SU-DHL-6 (cell line): ENCODE measurements around the gene HMCES.

Source experiments
- H2AFZ ChIP-seq: fragments of 200-600 bp; sonication (generic); 2 replicates; pipeline ENCODE4 v1.6.1; 2014; ENCODE audit warnings: low read depth, mild to moderate bottlenecking, moderate library complexity, mixed read lengths, antibody characterized with exemption, low read length; ENCODE audit not compliant: severe bottlenecking
- H3F3A ChIP-seq: fragments of 200-600 bp; shearing (Covaris generic); 2 replicates; pipeline ENCODE4 v1.6.0; 2016; ENCODE audit warnings: antibody characterized with exemption, mild to moderate bottlenecking; ENCODE audit not compliant: insufficient read depth
- H3K27ac ChIP-seq: fragments of 200-600 bp; sonication (generic); 2 replicates; pipeline ENCODE4 v1.5.1; 2016; ENCODE audit warnings: low read depth, mild to moderate bottlenecking, low read length, moderate library complexity, mixed read lengths
- H3K27me3 ChIP-seq: fragments of 200-600 bp; sonication (generic), shearing (Covaris generic); 2 replicates; pipeline ENCODE4 v1.6.0; 2014; ENCODE audit warnings: mild to moderate bottlenecking, low read length
- H3K36me3 ChIP-seq: fragments of 200-600 bp; sonication (generic); 2 replicates; pipeline ENCODE4 v1.6.1; 2014; ENCODE audit warnings: mild to moderate bottlenecking, low read length, mixed read lengths
- H3K4me2 ChIP-seq: fragments of 300-600, 200-600 bp; shearing (Covaris generic), sonication (generic); 2 replicates; pipeline ENCODE4 v1.6.0; 2014; ENCODE audit warnings: low read length, low read depth, mild to moderate bottlenecking; ENCODE audit not compliant: poor library complexity, severe bottlenecking
- H3K4me3 ChIP-seq: fragments of 200-600 bp; sonication (generic); 2 replicates; pipeline ENCODE4 v1.5.1; 2014; ENCODE audit warnings: antibody characterized with exemption, low read length, mild to moderate bottlenecking, mixed read lengths; ENCODE audit not compliant: insufficient read depth, poor library complexity, severe bottlenecking
- H3K79me2 ChIP-seq: fragments of 200-600 bp; sonication (generic); 2 replicates; pipeline ENCODE4 v1.6.1; 2014; ENCODE audit warnings: mild to moderate bottlenecking, low read length, moderate library complexity; ENCODE audit not compliant: insufficient read depth
- H3K9ac ChIP-seq: fragments of 200-600 bp; sonication (generic); 2 replicates; pipeline ENCODE4 v1.7.0; 2014; ENCODE audit warnings: mild to moderate bottlenecking, low read length
- H3K9me2 ChIP-seq: fragments of 200-600 bp; sonication (generic); replicated peaks from 2 replicates; pipeline ENCODE4 v1.6.1; 2014; ENCODE audit warnings: low read length; ENCODE audit not compliant: insufficient read depth
- H3K9me3 ChIP-seq: fragments of 200-600 bp; sonication (generic); 2 replicates; pipeline ENCODE4 v1.6.1; 2014; ENCODE audit warnings: low read length, mixed read lengths; ENCODE audit not compliant: insufficient read depth
- H4K20me1 ChIP-seq: fragments of 200-600 bp; sonication (generic); 2 replicates; pipeline ENCODE4 v1.6.1; 2014; ENCODE audit warnings: low read depth, mild to moderate bottlenecking, antibody characterized with exemption, low read length, moderate library complexity, mixed read lengths
- EZH2phosphoT487 ChIP-seq: fragments of 200-600 bp; sonication (generic), shearing (Covaris generic); conservative IDR thresholded peaks from 2 replicates; pipeline ENCODE4 v1.6.1; 2018; ENCODE audit warnings: mild to moderate bottlenecking, antibody characterized with exemption, low read length, moderate library complexity, mixed read lengths
- TF ChIP-seq, protein P1 (sequence below): fragments of 200-600 bp; sonication (generic); IDR thresholded peaks from one replicate; pipeline ENCODE4 v1.5.1; 2017; ENCODE audit warnings: antibody characterized with exemption, mild to moderate bottlenecking, low read length, moderate library complexity; ENCODE audit not compliant: insufficient read depth, poor library complexity, severe bottlenecking

The HMCES gene

DNA sequence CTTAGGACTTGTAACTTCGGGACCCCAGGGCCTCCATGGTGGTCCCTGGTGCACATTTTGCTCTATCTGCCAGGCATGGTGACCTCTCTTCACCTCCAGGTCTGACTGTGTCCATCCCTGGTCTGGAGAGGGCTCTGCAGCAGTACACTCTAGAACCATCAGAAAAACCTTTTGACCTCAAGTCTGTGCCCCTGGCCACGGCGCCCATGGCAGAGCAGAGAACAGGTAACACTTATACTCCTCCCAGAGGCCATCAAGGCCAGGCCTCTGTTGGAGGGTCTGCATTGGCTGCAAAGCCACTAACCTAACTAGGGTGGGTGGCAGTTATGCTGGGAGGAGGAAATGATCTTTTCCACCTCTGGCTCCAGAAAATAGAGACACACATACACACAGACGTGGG lies 10.3 kb upstream of the HMCES start:
- no peaks in the 10 kb centered on the region for H3K27me3 ChIP-seq
- H3K27ac ChIP-seq = no peak overlapping the region
- no peaks in the 10 kb centered on the region for H3F3A ChIP-seq
- no peak overlapping the region for H3K4me3 ChIP-seq
- TF ChIP-seq, protein P1, sequence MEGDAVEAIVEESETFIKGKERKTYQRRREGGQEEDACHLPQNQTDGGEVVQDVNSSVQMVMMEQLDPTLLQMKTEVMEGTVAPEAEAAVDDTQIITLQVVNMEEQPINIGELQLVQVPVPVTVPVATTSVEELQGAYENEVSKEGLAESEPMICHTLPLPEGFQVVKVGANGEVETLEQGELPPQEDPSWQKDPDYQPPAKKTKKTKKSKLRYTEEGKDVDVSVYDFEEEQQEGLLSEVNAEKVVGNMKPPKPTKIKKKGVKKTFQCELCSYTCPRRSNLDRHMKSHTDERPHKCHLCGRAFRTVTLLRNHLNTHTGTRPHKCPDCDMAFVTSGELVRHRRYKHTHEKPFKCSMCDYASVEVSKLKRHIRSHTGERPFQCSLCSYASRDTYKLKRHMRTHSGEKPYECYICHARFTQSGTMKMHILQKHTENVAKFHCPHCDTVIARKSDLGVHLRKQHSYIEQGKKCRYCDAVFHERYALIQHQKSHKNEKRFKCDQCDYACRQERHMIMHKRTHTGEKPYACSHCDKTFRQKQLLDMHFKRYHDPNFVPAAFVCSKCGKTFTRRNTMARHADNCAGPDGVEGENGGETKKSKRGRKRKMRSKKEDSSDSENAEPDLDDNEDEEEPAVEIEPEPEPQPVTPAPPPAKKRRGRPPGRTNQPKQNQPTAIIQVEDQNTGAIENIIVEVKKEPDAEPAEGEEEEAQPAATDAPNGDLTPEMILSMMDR = no peak
- TF ChIP-seq EZH2phosphoT487 = no peak
- peaks cover 26% of the 10 kb centered on the region; the same call in 1 of the 2 replicates for H3K36me3 ChIP-seq
- no peaks in the 10 kb centered on the region for H3K9me2 ChIP-seq
- no peak overlapping the region for H3K4me2 ChIP-seq
- H4K20me1 ChIP-seq = no peaks in the 10 kb centered on the region
- H2AFZ ChIP-seq = no peak overlapping the region
- no peaks in the 10 kb centered on the region for H3K9me3 ChIP-seq
- H3K9ac ChIP-seq = no peak overlapping the region
- H3K79me2 ChIP-seq = no peaks in the 10 kb centered on the region

DNA sequence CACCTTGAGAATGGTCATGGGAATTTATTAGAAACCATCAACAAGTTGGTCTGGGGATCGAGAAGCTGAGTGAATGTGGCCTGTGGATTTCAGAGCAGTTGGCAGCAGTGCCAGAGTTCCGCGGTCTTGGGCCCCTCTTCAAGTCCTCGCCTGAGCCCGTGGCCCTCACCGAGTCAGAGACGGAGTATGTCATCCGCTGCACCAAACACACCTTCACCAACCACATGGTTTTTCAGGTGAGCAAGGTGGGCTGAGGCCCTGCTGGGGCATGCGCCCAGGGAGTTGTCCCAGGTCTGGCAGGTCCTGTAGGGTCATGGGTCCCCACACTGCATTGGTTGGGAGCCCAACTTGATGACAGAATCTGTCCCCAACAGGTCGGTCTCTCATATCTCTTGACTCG lies 7.0 kb upstream of the HMCES start:
- Histone ChIP-seq H3K4me3 (no peak overlapping the region), H3K27me3 (no peaks in the 10 kb centered on the region), H3K4me2 (no peak overlapping the region), H3K79me2 (no peaks in the 10 kb centered on the region), H2AFZ (no peak overlapping the region), H4K20me1 (no peaks in the 10 kb centered on the region), H3K36me3 (peaks cover 41% of the 10 kb centered on the region), H3K9me3 (no peaks in the 10 kb centered on the region), H3K9me2 (no peaks in the 10 kb centered on the region), H3F3A (peaks cover 13% of the 10 kb centered on the region), H3K9ac (no peak overlapping the region), H3K27ac (no peak overlapping the region)
- TF ChIP-seq, protein P1 = no peak
- no peak for TF ChIP-seq EZH2phosphoT487

DNA sequence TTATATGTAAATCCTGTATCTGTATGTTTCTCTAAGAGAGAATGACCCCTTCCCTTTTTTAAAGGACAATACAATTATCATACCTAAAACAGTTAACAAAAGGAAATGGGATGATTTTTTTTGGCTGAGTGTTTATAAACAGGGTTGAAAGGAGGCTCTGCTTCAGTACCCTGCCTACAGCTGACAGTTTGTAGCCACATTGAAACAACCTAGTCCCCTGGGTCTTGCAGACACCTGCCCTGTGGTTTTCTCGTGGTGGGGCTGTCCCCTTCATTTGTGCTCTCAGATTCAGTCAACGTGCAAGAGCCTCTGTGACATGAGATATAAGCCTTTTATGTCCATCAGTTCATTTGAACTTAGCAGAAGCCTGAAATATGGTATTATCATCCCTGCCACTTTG lies 2.3 kb upstream of the HMCES start:
- H3F3A ChIP-seq = peaks cover 33% of the 10 kb centered on the region
- H3K27ac ChIP-seq = peak overlapping the region; percentile 84
- TF ChIP-seq EZH2phosphoT487 = no peak
- TF ChIP-seq, protein P1 = no peak
- peak overlapping the region; percentile 88 for H3K4me2 ChIP-seq
- no peaks in the 10 kb centered on the region for H4K20me1 ChIP-seq
- no peaks in the 10 kb centered on the region for H3K9me2 ChIP-seq
- H2AFZ ChIP-seq = no peak overlapping the region
- H3K79me2 ChIP-seq = peaks cover 7% of the 10 kb centered on the region; the same call in 1 of the 2 replicates
- H3K4me3 ChIP-seq = no peak overlapping the region
- H3K9me3 ChIP-seq = no peaks in the 10 kb centered on the region
- peak overlapping the region; percentile 84; the same call in 1 of the 2 replicates for H3K9ac ChIP-seq
- no peaks in the 10 kb centered on the region for H3K27me3 ChIP-seq
- peaks cover 25% of the 10 kb centered on the region for H3K36me3 ChIP-seq

DNA sequence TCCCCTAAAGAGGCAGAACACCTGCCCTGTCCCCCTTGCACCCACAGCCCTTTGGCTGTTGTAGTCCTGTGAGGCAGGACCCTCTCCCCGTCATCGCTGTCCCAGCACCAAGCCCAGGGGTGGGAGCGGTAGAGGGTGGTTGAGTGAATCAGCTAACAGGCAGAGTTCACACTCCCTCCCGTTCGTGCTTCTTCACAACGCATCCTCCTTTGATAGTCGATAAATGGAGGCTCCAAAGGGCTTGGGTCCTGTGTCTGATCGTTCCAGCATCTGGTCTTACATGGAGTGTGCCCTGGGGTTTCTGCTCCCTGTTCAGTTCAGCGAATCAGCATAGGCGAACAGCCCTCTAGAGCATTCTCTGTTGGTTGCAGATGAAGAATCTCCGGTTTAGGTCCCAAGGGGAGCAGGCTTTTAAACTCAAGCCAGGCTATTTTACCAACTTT lies 820 bp upstream of the HMCES start:
- no peaks in the 10 kb centered on the region for H3K9me2 ChIP-seq
- no peaks in the 10 kb centered on the region for H4K20me1 ChIP-seq
- H3K79me2 ChIP-seq = peaks cover 7% of the 10 kb centered on the region; the same call in 1 of the 2 replicates
- peak overlapping the region; percentile 84 for H3K27ac ChIP-seq
- H3K27me3 ChIP-seq = no peaks in the 10 kb centered on the region
- H3F3A ChIP-seq = peaks cover 45% of the 10 kb centered on the region
- H3K9me3 ChIP-seq = no peaks in the 10 kb centered on the region
- H3K4me3 ChIP-seq = no peak overlapping the region
- TF ChIP-seq, protein P1 = no peak
- TF ChIP-seq EZH2phosphoT487 = no peak
- H3K36me3 ChIP-seq = peaks cover 25% of the 10 kb centered on the region
- peak overlapping the region; percentile 84 for H3K9ac ChIP-seq
- no peak overlapping the region for H2AFZ ChIP-seq
- H3K4me2 ChIP-seq = peak overlapping the region; percentile 88
